ENCODE data around the gene HS6ST1.

HS6ST1 gene
- total RNA-seq: 9.5 to 40.0 (median 19.1) reads per million in 3 experiments

GRCh38 chr2:128318776-128319464 is at the start of gene HS6ST1:
Gene HS6ST1, minus strand, starts transcription at chr2:128318868. Its CDS starts 305 bp downstream, at chr2:128318563.
- DNase-seq: peak; percentile 84

- DNase-seq: no peak
Measured at GRCh38 chr2:128367601-128368359, 49.1 kb upstream of the HS6ST1 start.

GRCh38 chr2:128366713-128367511 is 48.2 kb upstream of the HS6ST1 start:
- no peak for DNase-seq

GRCh38 chr2:128365217-128365905 is 46.7 kb upstream of the HS6ST1 start:
- DNase-seq: no peak

GRCh38 chr2:128364441-128364911 is 45.8 kb upstream of the HS6ST1 start:
- no peak for DNase-seq

GRCh38 chr2:128363934-128364361 is 45.3 kb upstream of the HS6ST1 start:
- DNase-seq: no peak

- DNase-seq: no peak
Measured at GRCh38 chr2:128362889-128363228, 44.2 kb upstream of the HS6ST1 start.

- no peak for DNase-seq
Measured at GRCh38 chr2:128362176-128362888, 43.7 kb upstream of the HS6ST1 start.

GRCh38 chr2:128361376-128362131 is 42.9 kb upstream of the HS6ST1 start:
- no peak for DNase-seq

GRCh38 chr2:128360711-128361110 is 42.0 kb upstream of the HS6ST1 start:
- DNase-seq: no peak

GRCh38 chr2:128359841-128360240 is 41.2 kb upstream of the HS6ST1 start:
- DNase-seq: no peak

- DNase-seq: no peak
Measured at GRCh38 chr2:128358941-128359731, 40.5 kb upstream of the HS6ST1 start.

- no peak for DNase-seq
Measured at GRCh38 chr2:128357506-128358370, 39.1 kb upstream of the HS6ST1 start.

GRCh38 chr2:128356127-128356526 is 37.5 kb upstream of the HS6ST1 start:
- no peak for DNase-seq

- DNase-seq: no peak
Measured at GRCh38 chr2:128354726-128355470, 36.2 kb upstream of the HS6ST1 start.

GRCh38 chr2:128354161-128354560 is 35.5 kb upstream of the HS6ST1 start:
- no peak for DNase-seq

GRCh38 chr2:128350736-128351135 is 32.1 kb upstream of the HS6ST1 start:
- DNase-seq: no peak

- DNase-seq: no peak
Measured at GRCh38 chr2:128348701-128349100, 30.0 kb upstream of the HS6ST1 start.

All from central memory CD4-positive, alpha-beta T cell (primary cell).